MM.1S (cell line): ENCODE results near the gene SLC7A9.

Source experiments
- DNase-seq: peaks from one replicate; pipeline ENCODE4 v3.0.0-alpha.2; 2015
- H2AFZ ChIP-seq: fragments of 300-600 bp; sonication (generic); 2 replicates; pipeline ENCODE4 v1.6.0; 2016; ENCODE audit warnings: antibody characterized with exemption, low read length
- H3F3A ChIP-seq: fragments of 300-600 bp; sonication (generic); 2 replicates; pipeline ENCODE4 v1.6.1; 2016; ENCODE audit warnings: mild to moderate bottlenecking, antibody characterized with exemption, low read length, moderate library complexity, mixed read lengths; ENCODE audit not compliant: insufficient read depth
- H3K27ac ChIP-seq: fragments of 300-600 bp; sonication (generic); 2 replicates; pipeline ENCODE4 v1.5.1; 2016; ENCODE audit warnings: mild to moderate bottlenecking, low read length
- H3K27me3 ChIP-seq: fragments of 300-600 bp; sonication (generic); replicated peaks from 2 replicates; pipeline ENCODE4 v1.6.0; 2016; ENCODE audit warnings: low read length; ENCODE audit not compliant: insufficient read depth
- H3K36me3 ChIP-seq: fragments of 300-600 bp; sonication (generic); replicated peaks from 2 replicates; pipeline ENCODE4 v1.6.1; 2016; ENCODE audit warnings: mild to moderate bottlenecking, low read length, mixed read lengths; ENCODE audit not compliant: insufficient read depth
- H3K4me1 ChIP-seq: fragments of 300-600 bp; sonication (generic); 2 replicates; pipeline ENCODE4 v1.6.1; 2016; ENCODE audit warnings: low read length, mixed read lengths
- H3K4me2 ChIP-seq: fragments of 300-600 bp; sonication (generic); 2 replicates; pipeline ENCODE4 v1.6.0; 2016; ENCODE audit warnings: low read depth, low read length
- H3K4me3 ChIP-seq: fragments of 300-600 bp; sonication (generic); 2 replicates; pipeline ENCODE4 v1.5.1; 2016; ENCODE audit warnings: low read length, mixed read lengths
- H3K79me2 ChIP-seq: fragments of 300-600 bp; sonication (generic); 2 replicates; pipeline ENCODE4 v1.6.1; 2016; ENCODE audit warnings: mixed run types, low read length, mixed read lengths
- H3K9ac ChIP-seq: fragments of 300-600 bp; sonication (generic); 2 replicates; pipeline ENCODE4 v1.6.1; 2016; ENCODE audit warnings: low read length, mixed read lengths
- H3K9me2 ChIP-seq: fragments of 300-600 bp; sonication (generic); replicated peaks from 2 replicates; pipeline ENCODE4 v1.6.1; 2016; ENCODE audit warnings: mild to moderate bottlenecking, low read length, mixed read lengths; ENCODE audit not compliant: insufficient read depth
- H3K9me3 ChIP-seq: fragments of 300-600 bp; sonication (generic); replicated peaks from 2 replicates; pipeline ENCODE4 v1.6.1; 2016; ENCODE audit warnings: mild to moderate bottlenecking, low read length, mixed read lengths; ENCODE audit not compliant: insufficient read depth
- H4K20me1 ChIP-seq: fragments of 300-600 bp; sonication (generic); 2 replicates; pipeline ENCODE4 v1.6.1; 2016; ENCODE audit warnings: mild to moderate bottlenecking, low read length, moderate library complexity, mixed read lengths; ENCODE audit not compliant: insufficient read depth
- EZH2 ChIP-seq: fragments of 300-600 bp; sonication (generic); optimal IDR thresholded peaks from 2 replicates; pipeline ENCODE3; 2017; ENCODE audit warnings: low read depth, mild to moderate bottlenecking, antibody characterized with exemption, low read length, mixed read lengths
- EZH2phosphoT487 ChIP-seq: fragments of 300-600 bp; sonication (generic); IDR thresholded peaks from 2 replicates; pipeline ENCODE4 v1.6.1; 2018; ENCODE audit warnings: antibody characterized with exemption, low read length
- TF ChIP-seq, protein P1 (sequence below): fragments of 300-600 bp; sonication (generic); IDR thresholded peaks from 2 replicates; pipeline ENCODE4 v1.5.1; 2016; ENCODE audit warnings: antibody characterized with exemption, low read length, mixed read lengths

The SLC7A9 gene

DNA sequence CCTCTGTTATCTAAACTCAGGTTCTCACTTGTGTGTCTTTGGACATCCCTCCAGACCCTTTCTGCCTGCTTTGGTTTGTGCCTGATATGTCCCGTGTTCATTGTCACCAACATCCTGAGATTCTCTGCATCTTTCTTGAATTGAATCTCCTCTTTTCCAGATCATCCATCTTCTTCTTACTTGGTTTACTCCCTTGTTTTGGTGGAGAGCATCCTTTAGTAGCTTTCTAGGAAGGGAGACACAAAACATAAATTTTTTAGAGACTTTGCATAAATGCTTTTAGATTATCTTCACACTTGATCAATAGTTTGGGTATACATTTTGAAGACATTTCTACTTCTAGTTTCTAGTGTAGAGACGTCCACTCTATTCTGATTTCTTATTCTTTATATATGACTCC, 88.3 kb downstream of the SLC7A9 start:
- no peak overlapping the region for H3K4me3 ChIP-seq
- DNase-seq = no peak
- no peak overlapping the region for H3K4me2 ChIP-seq
- no peak overlapping the region for H3K9ac ChIP-seq
- no peak overlapping the region for H2AFZ ChIP-seq
- no peak overlapping the region for H3K27ac ChIP-seq
- H3K36me3 ChIP-seq = no peaks in the 10 kb centered on the region
- TF ChIP-seq, protein P1, sequence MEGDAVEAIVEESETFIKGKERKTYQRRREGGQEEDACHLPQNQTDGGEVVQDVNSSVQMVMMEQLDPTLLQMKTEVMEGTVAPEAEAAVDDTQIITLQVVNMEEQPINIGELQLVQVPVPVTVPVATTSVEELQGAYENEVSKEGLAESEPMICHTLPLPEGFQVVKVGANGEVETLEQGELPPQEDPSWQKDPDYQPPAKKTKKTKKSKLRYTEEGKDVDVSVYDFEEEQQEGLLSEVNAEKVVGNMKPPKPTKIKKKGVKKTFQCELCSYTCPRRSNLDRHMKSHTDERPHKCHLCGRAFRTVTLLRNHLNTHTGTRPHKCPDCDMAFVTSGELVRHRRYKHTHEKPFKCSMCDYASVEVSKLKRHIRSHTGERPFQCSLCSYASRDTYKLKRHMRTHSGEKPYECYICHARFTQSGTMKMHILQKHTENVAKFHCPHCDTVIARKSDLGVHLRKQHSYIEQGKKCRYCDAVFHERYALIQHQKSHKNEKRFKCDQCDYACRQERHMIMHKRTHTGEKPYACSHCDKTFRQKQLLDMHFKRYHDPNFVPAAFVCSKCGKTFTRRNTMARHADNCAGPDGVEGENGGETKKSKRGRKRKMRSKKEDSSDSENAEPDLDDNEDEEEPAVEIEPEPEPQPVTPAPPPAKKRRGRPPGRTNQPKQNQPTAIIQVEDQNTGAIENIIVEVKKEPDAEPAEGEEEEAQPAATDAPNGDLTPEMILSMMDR = no peak
- TF ChIP-seq EZH2 (no peak), EZH2phosphoT487 (no peak)
- H3K9me3 ChIP-seq = no peaks in the 10 kb centered on the region
- H3K79me2 ChIP-seq = no peaks in the 10 kb centered on the region
- H3K4me1 ChIP-seq = no peaks in the 10 kb centered on the region
- no peaks in the 10 kb centered on the region for H3F3A ChIP-seq
- no peaks in the 10 kb centered on the region for H3K9me2 ChIP-seq
- H4K20me1 ChIP-seq = no peaks in the 10 kb centered on the region
- no peaks in the 10 kb centered on the region for H3K27me3 ChIP-seq
